ENCODE results near the gene PTPRN. TPM values are rescaled to one million over a fixed set of nuclear protein-coding genes. Genes with fewer than 3 reads are reported as not detected.

The PTPRN gene
- total RNA-seq, 1 donor from 2014 or later: 0.35 TPM

DNA sequence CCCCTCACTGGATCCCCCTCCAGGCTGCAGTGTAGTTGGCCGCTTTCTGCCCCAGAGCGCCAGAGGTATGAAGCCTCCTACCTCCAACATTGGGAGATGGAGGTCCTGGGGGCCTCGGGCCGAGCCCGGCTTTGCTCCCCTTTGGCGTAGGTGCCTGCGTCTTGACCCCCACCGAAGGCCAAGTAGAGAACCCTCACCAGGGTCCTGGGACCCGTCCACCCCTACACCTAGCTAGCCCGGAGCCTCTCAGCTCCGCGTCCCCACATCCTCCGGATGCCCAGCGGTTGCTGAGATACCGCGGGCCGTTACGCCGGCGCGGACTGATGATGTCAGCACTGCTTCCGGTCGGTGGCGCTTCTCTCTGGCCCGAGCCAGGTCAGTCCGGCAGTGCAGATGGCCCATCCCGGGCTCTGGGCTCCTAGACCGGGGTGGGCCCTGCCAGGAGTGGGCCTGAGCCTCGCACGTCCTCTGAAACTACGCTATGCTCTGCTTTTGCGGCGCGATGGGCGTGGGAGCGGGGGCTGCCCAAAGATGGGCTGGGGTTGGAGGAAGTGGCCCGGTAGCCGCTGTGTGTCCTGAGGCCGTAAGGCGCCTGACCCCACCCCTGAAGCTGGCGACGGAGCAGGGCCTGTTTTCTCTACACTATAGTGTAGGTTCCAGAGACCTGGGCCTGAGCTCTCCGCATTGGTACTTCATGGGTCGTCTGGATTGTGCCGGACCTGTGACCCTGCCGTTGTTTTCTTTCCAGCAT, 63.9 kb downstream of the PTPRN start, which contains the start of the genes GLB1L and STK16:
Gene GLB1L, minus strand, starts transcription at position 297 of the 751 bp plus-strand sequence. CDS start 1,871 bp downstream, outside the sequence.
Gene STK16, plus strand, starts transcription at position 332 of the 751 bp plus-strand sequence. CDS start 521 bp downstream, outside the sequence.
- peak; percentile 75 for DNase-seq (ENCODE audit: low read depth)

- no peak for DNase-seq (ENCODE audit: low read depth)
Observed at GRCh38 chr2:219244789-219245147, 64.4 kb downstream of the PTPRN start.

GRCh38 chr2:219243291-219243761, 65.9 kb downstream of the PTPRN start:
- peak; percentile 54 for DNase-seq (ENCODE audit: low read depth)

Other genes starting within 250 kb of the PTPRN start
- 0.25 TPM in 1 of 2 replicates, not detected in the other for gene IHH, start 248.5 kb downstream of the PTPRN start, total RNA-seq
- 18.4 and 24.6 TPM in 2 replicates for gene NHEJ1, start 148.6 kb downstream of the PTPRN start, total RNA-seq
- gene SLC23A3, start 139.4 kb downstream of the PTPRN start, total RNA-seq: 1.0 and 1.6 TPM in 2 replicates
- 39.1 and 46.3 TPM in 2 replicates for gene CNPPD1, start 132.5 kb downstream of the PTPRN start, total RNA-seq
- gene RETREG2, start 131.1 kb downstream of the PTPRN start, total RNA-seq: 65.6 and 73.5 TPM in 2 replicates
- gene ZFAND2B, start 102.6 kb downstream of the PTPRN start, total RNA-seq: 18.4 and 30.9 TPM in 2 replicates
- gene ABCB6, start 90.4 kb downstream of the PTPRN start, total RNA-seq: 17.2 and 23.9 TPM in 2 replicates
- 21.2 and 78.7 TPM in 2 replicates for gene ATG9A, start 79.8 kb downstream of the PTPRN start, total RNA-seq
- gene ANKZF1, start 79.6 kb downstream of the PTPRN start, total RNA-seq: 35.8 and 53.4 TPM in 2 replicates
- 9.8 and 12.9 TPM in 2 replicates for gene GLB1L, start 64.0 kb downstream of the PTPRN start, total RNA-seq
- gene STK16, start 63.9 kb downstream of the PTPRN start, total RNA-seq: 30.7 and 52.7 TPM in 2 replicates
- 0.25 TPM in 1 of 2 replicates, not detected in the other for gene TUBA4B, start 56.2 kb downstream of the PTPRN start, total RNA-seq
- gene TUBA4A, start 55.5 kb downstream of the PTPRN start, total RNA-seq: 70.9 and 239 TPM in 2 replicates
- 83.7 and 90.7 TPM in 2 replicates for gene DNAJB2, start 30.0 kb downstream of the PTPRN start, total RNA-seq
- not detected in 2 replicates for gene RESP18, start 23.3 kb upstream of the PTPRN start, total RNA-seq
- gene DNPEP, start 78.5 kb upstream of the PTPRN start, total RNA-seq: 53.1 and 61.0 TPM in 2 replicates
- gene DES, start 109.0 kb upstream of the PTPRN start, total RNA-seq: 0.30 and 0.69 TPM in 2 replicates
- 2.3 and 10.8 TPM in 2 replicates for gene SPEG, start 125.4 kb upstream of the PTPRN start, total RNA-seq
- 32.0 and 43.2 TPM in 2 replicates for gene GMPPA, start 189.5 kb upstream of the PTPRN start, total RNA-seq
- gene ASIC4, start 205.1 kb upstream of the PTPRN start, total RNA-seq: not detected in 2 replicates
- gene CHPF, start 234.4 kb upstream of the PTPRN start, total RNA-seq: 73.8 and 136 TPM in 2 replicates
- gene TMEM198, start 234.6 kb upstream of the PTPRN start, total RNA-seq: 1.6 and 2.2 TPM in 2 replicates